GM12878 (cell line): ENCODE results near the gene CIB2. TPM values are rescaled to one million over a fixed set of nuclear protein-coding genes. Genes with fewer than 3 reads are reported as not detected.

Experiments used
- ATAC-seq: fragments of 200-7000 bp; cut with Tn5 transposase; 3 replicates; pipeline ENCODE4 v1.9.1; 2020; ENCODE audit warnings: mild to moderate bottlenecking, moderate library complexity
- BruUV-seq: library from RNA; stranded (reverse); fragments of 400-500 nt; replicated peaks from 2 replicates; lab custom pipeline; 2021; lab: Mats Ljungman, UMichigan
- CTCF ChIA-PET: fragments of 300-600 bp; sonication (Branson Sonifier 250); formaldehyde crosslinking; extraction: SDS; loops from one replicate; lab custom pipeline; 2021; ENCODE audit warnings: inconsistent platforms; lab: Yijun Ruan, JAX
- POLR2A ChIA-PET: fragments of 350-600 bp; formaldehyde crosslinking; extraction: SDS; loops from one replicate; lab custom pipeline; 2021; ENCODE audit warnings: inconsistent platforms; lab: Charles Lee
- RAD21 ChIA-PET: fragments of 300-600 bp; sonication (Branson Sonifier 250); formaldehyde crosslinking; loops from one replicate; lab custom pipeline; 2023; ENCODE audit warnings: antibody characterized with exemption; ENCODE audit not compliant: unreplicated experiment; lab: Charles Lee
- SMC1A ChIA-PET: fragments of 300-600 bp; sonication (Branson Sonifier 250); formaldehyde crosslinking; loops from one replicate; lab custom pipeline; 2023; ENCODE audit not compliant: unreplicated experiment, uncharacterized antibody; lab: Charles Lee
- DNase-seq: peaks from one replicate; pipeline ENCODE4 v3.0.0-alpha.2; 2011; ENCODE audit warnings: low read depth, low spot score
- FAIRE-seq: peaks from 3 replicates; lab custom pipeline; 2011; peaks lifted over from hg19 to GRCh38; lab: Jason Lieb, UNC
- H2AFZ ChIP-seq: 2 replicates; pipeline ENCODE4 v1.6.0; 2011; ENCODE audit warnings: low read depth, low read length, control low read depth; ENCODE audit not compliant: control insufficient read depth
- H3K27ac ChIP-seq: 2 replicates; pipeline ENCODE4 v1.5.1; 2011; ENCODE audit warnings: control low read depth; ENCODE audit not compliant: control insufficient read depth, insufficient read depth
- H3K27me3 ChIP-seq, 2 experiments: replicated peaks in 1 of 2; 2 replicates each; pipeline versions ENCODE4 v1.6.0 to v1.6.1; 2011; ENCODE audit warnings: low read length in 1 of 2; ENCODE audit not compliant: control insufficient read depth in 2 of 2, insufficient read depth in 2 of 2
- H3K36me3 ChIP-seq, 2 experiments: 2 replicates each; pipeline ENCODE4 v1.5.1; 2011; ENCODE audit warnings: low read length in 1 of 2; ENCODE audit not compliant: control insufficient read depth in 2 of 2, insufficient read depth in 2 of 2
- H3K4me1 ChIP-seq: 2 replicates; pipeline ENCODE4 v1.6.1; 2011; ENCODE audit warnings: mild to moderate bottlenecking, low read length, moderate library complexity, mixed read lengths; ENCODE audit not compliant: control insufficient read depth, insufficient read depth
- H3K4me2 ChIP-seq: 2 replicates; pipeline ENCODE4 v1.6.0; 2011; ENCODE audit warnings: control low read depth; ENCODE audit not compliant: control insufficient read depth, insufficient read depth
- H3K4me3 ChIP-seq: fragments of 200-600 bp; sonication (generic); 2 replicates; pipeline ENCODE4 v1.5.1; 2016
- H3K79me2 ChIP-seq: 2 replicates; pipeline ENCODE4 v1.6.0; 2011; ENCODE audit warnings: low read length; ENCODE audit not compliant: control insufficient read depth, insufficient read depth
- H3K9ac ChIP-seq: 2 replicates; pipeline ENCODE4 v1.8.0; 2011; ENCODE audit warnings: low read length, control low read depth, mixed read lengths; ENCODE audit not compliant: control insufficient read depth, insufficient read depth
- H3K9me3 ChIP-seq: replicated peaks from 3 replicates; pipeline ENCODE4 v1.5.1; 2011; ENCODE audit warnings: mild to moderate bottlenecking, low read length; ENCODE audit not compliant: control insufficient read depth, insufficient read depth
- H4K20me1 ChIP-seq: 2 replicates; pipeline ENCODE4 v1.6.0; 2011; ENCODE audit not compliant: control insufficient read depth, insufficient read depth
- BMI1 ChIP-seq: fragments of 450-650 bp; IDR thresholded peaks from 2 replicates; pipeline ENCODE4 v1.6.1; 2016; ENCODE audit warnings: mild to moderate bottlenecking, moderate library complexity, borderline replicate concordance
- ETV6 ChIP-seq, 2 experiments: fragments of 450-650 bp in 1 of 2; IDR thresholded peaks in 1 of 2; conservative IDR thresholded peaks in 1 of 2; 2 replicates each; pipeline ENCODE4 v1.6.1; 2014; ENCODE audit warnings: antibody characterized with exemption in 1 of 2, borderline replicate concordance in 1 of 2, low read depth in 1 of 2, mild to moderate bottlenecking in 1 of 2, moderate library complexity in 1 of 2
- GABPA ChIP-seq: IDR thresholded peaks from 2 replicates; pipeline ENCODE4 v1.6.1; 2014; ENCODE audit warnings: antibody characterized with exemption, low read depth, mild to moderate bottlenecking, inconsistent platforms
- MXI1 ChIP-seq: fragments of 150-350 bp; IDR thresholded peaks from 2 replicates; pipeline ENCODE4 v1.6.1; 2011; ENCODE audit warnings: low read depth, mild to moderate bottlenecking, inconsistent platforms, low read length, improper control_type of control experiment
- NR2F1 ChIP-seq: fragments of 450-650 bp; conservative IDR thresholded peaks from 2 replicates; pipeline ENCODE4 v1.6.1; 2017; ENCODE audit warnings: mild to moderate bottlenecking
- SIN3A ChIP-seq: IDR thresholded peaks from 2 replicates; pipeline ENCODE4 v1.6.1; 2012; ENCODE audit warnings: low read depth, low read length, improper control_type of control experiment
- ZNF24 ChIP-seq: fragments of 450-650 bp; IDR thresholded peaks from 2 replicates; pipeline ENCODE4 v1.6.1; 2017; ENCODE audit warnings: antibody characterized with exemption, mild to moderate bottlenecking
- WGBS: methylation state at CpG from one replicate; pipeline ENCODE4 v1.1.6; 2016; ENCODE audit warnings: low lambda C conversion rate; ENCODE audit not compliant: insufficient replicate concordance, insufficient coverage; ENCODE audit errors: missing lambda C conversion rate; 5-methylcytosine and 5-hydroxymethylcytosine counted together
- in situ Hi-C: fragments of 300-500 bp; cut with MboI; formaldehyde crosslinking; loops from 9 replicates; pipeline ENCODE4 v1.14.3; 2018; ENCODE audit warnings: mixed read lengths
- intact Hi-C: fragments of 100-400 bp; cut with micrococcal nuclease; formaldehyde crosslinking; loops from one replicate; pipeline ENCODE4 v1.14.2; 2022; ENCODE audit not compliant: unreplicated experiment
- polyA plus RNA-seq, 11 experiments: library from polyadenylated mRNA; depleted of rRNA in 4 of 11; unstranded in 6 of 11; stranded (reverse) in 5 of 11; fragments of >200 nt; fragmentation: Nextera tagmentation in 4 of 11; fragmentation: Illumina TruSeq in 1 of 11; extraction: Ambion mirVana in 4 of 11; extraction: Trizol in 1 of 11; gene quantifications; 1 replicate in 1 of 11; 2 replicates in 10 of 11; pipeline versions ENCODE4 v1.2.1 to v1.2.3, GENCODE V29; 2011 to 2016; ENCODE audit warnings: inconsistent platforms in 2 of 11, missing spikeins in 2 of 11, low read depth in 1 of 11
- total RNA-seq, 4 experiments: library from RNA; depleted of rRNA in 3 of 4; stranded (reverse); fragments of >200 nt in 3 of 4; fragmentation: Illumina TruSeq in 1 of 4; extraction: Trizol in 1 of 4; gene quantifications; 2 replicates each; pipeline versions ENCODE4 v1.2.1 to v1.2.3, GENCODE V29; 2013 to 2021
- TF ChIP-seq, protein P1 (sequence below): fragments of 450-650 bp; formaldehyde crosslinking; IDR thresholded peaks from 2 replicates; pipeline ENCODE4 v1.4.0; 2022; ENCODE audit warnings: mild to moderate bottlenecking, moderate library complexity

CIB2 gene
- total and polyA plus RNA-seq, 10 of the 15 experiments (the other 5 are each of a cell fraction or from before 2014, with no cell fraction given): 0.56 to 12.1 (median 7.1) TPM

GRCh38 chr15:78088773-78089080 lies 42.5 kb downstream of the CIB2 start:
- Histone ChIP-seq H3K36me3 (no peaks in the 10 kb centered on the region), H3K27ac (no peak overlapping the region), H3K79me2 (no peaks in the 10 kb centered on the region)
- RAD21 ChIA-PET: interaction anchor here (1.1 to 1.7 kb wide), 5 partner anchors 15 to 84 kb away, joined by 3 to 6 read pairs (median 4); no protein-coding TSS in a partner anchor
- TF ChIP-seq, protein P1, sequence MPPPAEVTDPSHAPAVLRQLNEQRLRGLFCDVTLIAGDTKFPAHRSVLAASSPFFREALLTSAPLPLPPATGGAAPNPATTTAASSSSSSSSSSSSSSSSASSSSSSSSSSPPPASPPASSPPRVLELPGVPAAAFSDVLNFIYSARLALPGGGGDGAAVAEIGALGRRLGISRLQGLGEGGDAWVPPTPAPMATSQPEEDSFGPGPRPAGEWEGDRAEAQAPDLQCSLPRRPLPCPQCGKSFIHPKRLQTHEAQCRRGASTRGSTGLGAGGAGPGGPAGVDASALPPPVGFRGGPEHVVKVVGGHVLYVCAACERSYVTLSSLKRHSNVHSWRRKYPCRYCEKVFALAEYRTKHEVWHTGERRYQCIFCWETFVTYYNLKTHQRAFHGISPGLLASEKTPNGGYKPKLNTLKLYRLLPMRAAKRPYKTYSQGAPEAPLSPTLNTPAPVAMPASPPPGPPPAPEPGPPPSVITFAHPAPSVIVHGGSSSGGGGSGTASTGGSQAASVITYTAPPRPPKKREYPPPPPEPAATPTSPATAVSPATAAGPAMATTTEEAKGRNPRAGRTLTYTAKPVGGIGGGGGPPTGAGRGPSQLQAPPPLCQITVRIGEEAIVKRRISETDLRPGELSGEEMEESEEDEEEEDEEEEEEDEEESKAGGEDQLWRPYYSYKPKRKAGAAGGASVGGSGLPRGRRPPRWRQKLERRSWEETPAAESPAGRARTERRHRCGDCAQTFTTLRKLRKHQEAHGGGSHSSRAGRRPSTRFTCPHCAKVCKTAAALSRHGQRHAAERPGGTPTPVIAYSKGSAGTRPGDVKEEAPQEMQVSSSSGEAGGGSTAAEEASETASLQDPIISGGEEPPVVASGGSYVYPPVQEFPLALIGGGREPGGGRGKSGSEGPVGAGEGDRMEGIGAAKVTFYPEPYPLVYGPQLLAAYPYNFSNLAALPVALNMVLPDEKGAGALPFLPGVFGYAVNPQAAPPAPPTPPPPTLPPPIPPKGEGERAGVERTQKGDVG (CRISPR knock-in tag): no peak
- no peak for TF ChIP-seq MXI1
- no peak for TF ChIP-seq ETV6 (conservative IDR thresholded peaks at IDR 0.05 in 1 of 2, IDR thresholded peaks at IDR 0.05 in 1 of 2; ENCODE audit: borderline replicate concordance in 1 of 2, low read depth in 1 of 2)
- TF ChIP-seq GABPA: no peak
- no peak for TF ChIP-seq BMI1
- no peak for TF ChIP-seq NR2F1
- no peak for TF ChIP-seq SIN3A
- no peak for TF ChIP-seq ZNF24
- TF ChIP-seq, all 136 proteins: peak for 0
- ChIA-PET SMC1A (interaction anchor here (1.0 to 2.5 kb wide), 7 partner anchors 11 to 70 kb away, joined by 3 to 9 read pairs (median 5); partner anchors contain the start of gene TBC1D2B), CTCF (interaction anchor here (0.5 to 1.5 kb wide), 5 partner anchors 9 to 319 kb away, joined by 3 to 11 read pairs (median 3); no protein-coding TSS in a partner anchor), POLR2A (interaction anchor here (1.2 to 1.3 kb wide), 2 partner anchors 35 to 124 kb away, joined by 3 to 4 read pairs; no protein-coding TSS in a partner anchor)
- H3K9me3 ChIP-seq: no peaks in the 10 kb centered on the region
- FAIRE-seq (no peak), DNase-seq (no peak), ATAC-seq (no peak)
- peaks cover 16% of the 10 kb centered on the region for H3K4me1 ChIP-seq
- H3K4me3 ChIP-seq: no peak overlapping the region
- intact Hi-C loops (no loop called here), in situ Hi-C loops (no loop called here)
- no peaks in the 10 kb centered on the region for H3K27me3 ChIP-seq
- no peaks in the 10 kb centered on the region for H4K20me1 ChIP-seq
- no TSS peak for BruUV-seq
- no peak overlapping the region for H2AFZ ChIP-seq
- WGBS: 86% methylated on average over 3 of the region's 3 CpGs
- H3K4me2 ChIP-seq: no peak overlapping the region
- no peak overlapping the region for H3K9ac ChIP-seq
